ENCODE data around the gene F9.
"Not testable (repeated sequence)": the region's sequence is repeated elsewhere in the genome, so short reads cannot be mapped to it uniquely, and the experiment has no call there.

F9 gene

DNA sequence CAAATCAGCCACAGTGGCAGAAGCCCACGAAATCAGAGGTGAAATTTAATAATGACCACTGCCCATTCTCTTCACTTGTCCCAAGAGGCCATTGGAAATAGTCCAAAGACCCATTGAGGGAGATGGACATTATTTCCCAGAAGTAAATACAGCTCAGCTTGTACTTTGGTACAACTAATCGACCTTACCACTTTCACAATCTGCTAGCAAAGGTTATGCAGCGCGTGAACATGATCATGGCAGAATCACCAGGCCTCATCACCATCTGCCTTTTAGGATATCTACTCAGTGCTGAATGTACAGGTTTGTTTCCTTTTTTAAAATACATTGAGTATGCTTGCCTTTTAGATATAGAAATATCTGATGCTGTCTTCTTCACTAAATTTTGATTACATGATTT, at the start of gene F9:
F9 (plus strand) TSS at position 190 of the 400 bp plus-strand sequence; CDS start at position 216, 26 bp downstream.
- DNase-seq (ENCODE audit: low spot score): no peak

DNA sequence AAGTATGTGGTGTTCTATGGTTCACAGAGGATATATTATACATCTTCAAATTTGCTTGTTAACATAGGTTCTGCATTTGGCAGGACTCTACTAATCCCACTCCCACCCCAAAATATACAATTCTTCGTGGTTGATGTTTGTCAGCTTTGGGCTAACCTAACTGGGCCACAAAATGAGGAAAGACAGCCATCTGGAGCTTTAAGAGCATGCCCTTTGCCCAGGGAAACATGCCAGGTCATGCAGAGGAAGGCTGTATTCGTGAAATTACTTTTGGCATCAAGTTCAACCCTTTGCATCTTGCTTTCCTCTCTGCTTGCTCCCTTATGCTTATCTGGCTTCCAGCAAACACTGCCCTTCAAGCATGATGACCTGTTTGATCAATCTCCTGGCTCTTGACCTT, 46.8 kb upstream of the F9 start:
- no peak for DNase-seq (ENCODE audit: low spot score)

DNA sequence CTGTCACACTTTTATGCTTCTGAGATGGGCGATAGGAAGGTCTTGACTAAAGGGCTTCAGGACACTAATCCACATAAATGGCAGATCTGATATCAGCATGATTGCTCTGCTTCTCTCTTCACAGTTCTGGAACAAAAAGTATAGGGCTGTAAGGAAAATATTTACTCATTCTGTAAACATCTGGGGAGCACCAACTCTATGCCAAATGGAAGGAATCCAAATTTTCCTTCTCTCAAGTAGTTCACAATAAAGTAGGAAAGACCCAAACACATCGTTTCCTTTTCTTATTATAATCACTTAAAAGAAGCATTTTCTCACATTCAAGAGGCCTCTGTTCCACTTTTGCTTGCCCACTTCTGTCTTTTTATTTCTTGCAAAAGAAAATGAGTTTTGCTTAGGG, 45.9 kb upstream of the F9 start:
- DNase-seq (ENCODE audit: low spot score): no peak

DNA sequence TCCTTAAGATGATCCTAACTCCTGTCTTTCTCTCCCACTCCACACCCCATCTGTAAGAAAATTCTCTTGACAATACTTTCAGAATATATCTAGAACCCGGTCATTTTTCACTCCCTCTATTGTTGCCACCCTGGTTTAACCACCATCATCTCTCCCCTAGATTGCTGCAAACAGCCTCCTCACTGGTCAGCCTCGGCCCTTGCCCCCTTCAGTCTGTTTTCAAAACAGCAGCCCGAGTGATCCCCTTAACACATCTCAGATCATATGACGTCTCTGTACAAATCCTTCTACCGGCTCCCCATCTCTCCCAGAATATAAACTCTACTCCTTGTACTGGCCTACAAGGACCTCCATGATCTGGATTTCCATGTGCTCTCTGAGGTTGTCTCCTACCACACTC, 35.2 kb upstream of the F9 start:
- DNase-seq (ENCODE audit: low spot score): no peak

DNA sequence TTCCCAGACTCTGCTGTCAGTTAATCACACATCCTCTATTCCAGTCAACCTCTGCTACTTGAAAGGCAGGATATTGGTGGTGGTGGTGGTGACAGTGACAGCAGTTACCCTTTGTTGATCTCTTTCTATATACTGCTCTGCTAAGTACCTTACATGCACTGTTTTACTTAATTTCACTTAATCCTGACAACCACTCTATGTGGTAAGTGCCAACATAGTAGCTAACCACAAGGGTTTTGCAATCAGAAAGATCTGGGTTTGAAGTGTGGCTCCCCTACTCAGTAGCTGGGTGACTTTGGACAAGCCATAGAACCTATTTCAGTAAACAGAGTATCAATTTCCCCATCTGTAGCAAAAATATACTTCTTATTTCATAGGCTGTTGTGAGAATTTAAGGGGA, 24.2 kb upstream of the F9 start:
- no peak for DNase-seq (ENCODE audit: low spot score)

DNA sequence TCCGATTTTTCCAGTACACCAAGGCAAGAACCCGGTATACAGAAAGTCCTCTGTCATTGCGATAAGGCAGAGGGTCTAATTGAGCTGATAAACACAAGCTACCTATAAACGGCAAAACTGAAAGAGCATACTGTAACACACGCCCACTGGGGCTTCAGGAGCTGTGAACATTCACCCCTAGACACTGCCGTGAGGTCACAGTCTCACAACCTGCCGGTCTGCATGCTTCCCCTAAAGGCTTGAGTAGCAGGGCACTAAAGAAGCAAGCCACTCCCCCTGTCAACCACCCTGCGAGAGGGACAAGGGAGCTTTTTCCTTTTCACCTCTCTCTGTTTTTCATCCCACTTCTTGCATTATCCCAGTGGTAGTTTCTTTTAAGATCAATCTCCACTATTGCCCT, 22.4 kb upstream of the F9 start:
- DNase-seq (ENCODE audit: low spot score): no peak

DNA sequence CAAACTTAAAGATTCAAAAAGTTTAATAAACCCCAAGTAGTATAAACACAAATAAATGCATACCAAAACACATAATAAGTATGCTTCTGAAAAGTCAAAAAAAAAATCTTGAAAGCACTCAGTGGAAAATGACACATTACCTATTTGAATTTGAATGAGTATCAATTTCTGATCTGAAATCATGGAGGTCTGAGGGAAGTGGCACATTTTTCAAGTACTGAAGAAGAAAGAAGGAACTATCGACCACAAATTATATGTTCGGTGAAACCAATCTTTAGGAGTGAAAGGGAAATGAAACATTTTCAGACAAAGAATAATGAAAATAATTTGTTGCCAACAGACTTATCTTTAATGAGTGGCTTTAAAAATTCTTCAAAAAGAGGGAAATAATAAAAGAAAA, 12.1 kb upstream of the F9 start:
- no peak for DNase-seq (ENCODE audit: low spot score)

DNA sequence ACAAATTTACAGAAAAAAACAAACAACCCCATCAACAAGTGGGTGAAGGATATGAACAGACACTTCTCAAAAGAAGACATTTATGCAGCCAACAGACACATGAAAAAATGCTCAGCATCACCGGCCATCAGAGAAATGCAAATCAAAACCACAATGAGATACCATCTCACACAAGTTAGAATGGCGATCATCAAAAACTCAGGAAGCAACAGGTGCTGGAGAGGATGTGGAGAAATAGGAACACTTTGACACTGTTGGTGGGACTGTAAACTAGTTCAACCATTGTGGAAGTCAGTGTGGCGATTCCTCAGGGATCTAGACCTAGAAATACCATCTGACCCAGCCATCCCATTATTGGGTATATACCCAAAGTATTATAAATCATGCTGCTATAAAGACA, 1.7 kb upstream of the F9 start:
- not testable (repeated sequence) for DNase-seq (ENCODE audit: low spot score)

DNA sequence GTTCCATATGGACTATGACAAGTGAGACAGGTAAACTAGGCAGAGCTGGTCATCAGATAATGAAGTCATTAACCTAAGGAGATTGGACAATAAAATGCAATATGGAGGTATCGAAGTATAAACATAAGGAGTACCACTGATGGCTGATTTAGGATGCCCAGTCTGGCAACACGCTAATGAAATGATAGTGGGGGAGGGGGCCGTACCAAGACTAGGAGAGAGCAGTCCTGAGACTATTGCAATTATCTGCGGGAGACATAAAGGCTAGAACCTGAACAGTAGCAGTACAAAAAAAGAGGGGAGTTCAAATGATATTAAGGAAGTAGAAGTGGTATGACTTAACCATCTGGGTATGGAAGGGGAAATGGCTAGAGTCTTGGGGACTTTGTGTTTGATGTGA, 2.3 kb downstream of the F9 start:
- DNase-seq (ENCODE audit: low spot score): no peak

DNA sequence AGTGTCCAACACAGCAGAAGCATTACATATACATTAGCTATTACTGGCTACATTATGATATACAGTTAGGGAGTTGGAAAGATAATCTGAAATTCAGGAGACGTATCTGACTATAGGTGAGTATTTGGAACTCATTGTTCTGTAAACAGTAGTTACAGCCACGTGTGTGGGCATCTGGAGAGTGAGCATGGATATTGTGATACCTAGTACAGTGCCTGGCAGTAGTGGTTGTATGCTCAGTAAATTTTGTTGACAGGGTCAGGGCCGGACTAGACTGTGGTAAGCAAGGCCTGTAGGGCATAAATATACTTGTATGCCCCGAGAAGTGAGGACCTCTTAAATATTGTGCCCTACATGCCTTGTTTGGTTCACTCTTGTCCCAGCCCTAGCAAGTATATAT, 2.9 kb downstream of the F9 start:
- DNase-seq (ENCODE audit: low spot score): no peak

DNA sequence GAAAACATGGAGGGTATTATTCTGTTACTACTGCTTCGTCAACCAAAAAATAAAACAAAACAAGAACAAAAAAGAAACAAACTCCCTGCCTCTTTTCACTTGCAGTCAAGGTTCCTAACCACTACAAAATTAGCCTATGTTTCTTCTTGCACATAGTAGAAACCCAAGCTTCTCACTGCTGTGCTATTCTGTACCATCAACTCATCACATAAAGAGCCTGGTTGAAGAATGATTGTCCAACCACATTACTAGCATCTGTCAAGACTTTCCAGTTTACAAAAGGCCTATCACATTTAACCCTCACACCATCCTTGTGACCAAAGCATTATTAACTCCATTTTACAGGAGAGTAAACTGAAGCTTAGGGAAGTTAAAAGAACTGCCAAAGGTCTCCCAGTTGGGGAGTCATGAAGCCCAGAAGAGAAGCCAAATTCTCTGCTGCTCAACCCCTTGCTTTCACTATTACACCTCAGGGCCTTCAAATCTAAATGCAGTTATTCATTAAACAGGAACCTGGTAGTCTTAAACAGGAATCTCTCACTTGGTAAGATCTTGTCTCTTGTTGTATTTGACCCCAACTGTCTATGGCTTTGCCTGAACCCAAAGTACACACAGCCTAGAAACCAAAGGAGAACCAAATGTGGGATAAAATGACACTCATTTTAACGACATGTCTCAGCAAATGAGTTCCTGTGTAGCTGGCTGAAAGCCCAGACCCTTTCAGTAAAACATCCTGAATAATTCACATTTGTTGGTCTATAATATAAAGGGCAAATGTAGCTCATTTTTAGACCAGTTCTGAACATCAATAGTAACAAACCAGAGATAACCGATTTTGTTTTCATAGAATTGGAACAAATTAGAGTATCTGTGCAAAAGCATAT, 8.6 kb downstream of the F9 start:
- DNase-seq (ENCODE audit: low spot score): no peak

DNA sequence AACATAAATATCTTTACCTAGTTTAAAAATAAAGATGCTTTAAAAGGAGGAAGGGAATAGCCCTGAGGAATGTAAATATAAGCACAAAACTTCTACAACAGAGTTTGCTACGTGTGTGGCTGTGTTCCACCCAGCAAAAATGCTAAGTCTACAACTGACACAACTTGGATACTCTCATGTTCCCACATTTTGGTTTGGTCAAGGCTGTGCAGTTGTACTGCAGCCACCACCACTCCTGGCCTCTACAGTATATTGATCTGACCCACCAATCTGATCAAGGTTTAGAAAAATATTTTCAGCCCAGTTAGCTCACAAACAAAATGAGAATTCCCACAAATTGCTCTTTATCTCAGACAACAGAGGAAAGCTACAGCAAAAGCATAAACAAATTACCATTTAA, 12.1 kb downstream of the F9 start:
- no peak for DNase-seq (ENCODE audit: low spot score)

DNA sequence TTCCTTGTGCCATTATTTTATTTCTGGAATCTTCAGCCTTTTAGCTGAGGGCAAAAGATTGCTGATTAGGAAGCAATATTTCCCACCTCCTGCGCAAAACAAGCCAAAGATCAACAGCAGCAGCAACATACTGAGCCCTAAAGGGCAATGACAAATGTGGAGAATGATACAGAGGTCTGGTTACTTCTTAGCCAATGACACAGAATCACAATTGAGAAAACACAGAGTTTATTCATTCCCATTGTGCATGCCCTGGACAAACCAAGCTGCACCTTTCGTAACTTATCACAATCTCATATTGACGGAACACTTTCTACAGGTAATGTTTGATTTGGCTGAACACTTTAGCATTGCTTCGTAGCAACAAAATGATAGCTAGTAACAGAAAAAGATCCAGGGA, 13.4 kb downstream of the F9 start:
- no peak for DNase-seq (ENCODE audit: low spot score)

DNA sequence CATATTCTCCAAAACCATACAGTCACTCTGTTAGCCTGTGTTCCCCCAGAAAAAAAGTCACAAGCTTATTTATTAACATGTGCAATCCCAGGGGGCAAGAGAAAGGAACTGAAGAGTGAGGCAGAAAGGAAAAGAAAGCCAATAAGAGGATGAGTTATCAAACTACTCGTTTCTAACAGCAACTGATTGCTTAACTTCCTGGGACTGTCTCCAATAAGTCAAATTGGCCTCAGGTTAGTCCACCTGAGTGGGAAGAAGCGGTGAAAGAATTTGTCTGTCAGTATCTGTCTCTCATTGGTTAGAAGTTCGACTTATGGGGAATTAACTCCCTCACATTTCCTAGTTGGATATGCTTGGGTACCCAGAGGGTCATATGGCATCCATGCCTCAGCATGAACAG, 14.1 kb downstream of the F9 start:
- DNase-seq (ENCODE audit: low spot score): no peak

DNA sequence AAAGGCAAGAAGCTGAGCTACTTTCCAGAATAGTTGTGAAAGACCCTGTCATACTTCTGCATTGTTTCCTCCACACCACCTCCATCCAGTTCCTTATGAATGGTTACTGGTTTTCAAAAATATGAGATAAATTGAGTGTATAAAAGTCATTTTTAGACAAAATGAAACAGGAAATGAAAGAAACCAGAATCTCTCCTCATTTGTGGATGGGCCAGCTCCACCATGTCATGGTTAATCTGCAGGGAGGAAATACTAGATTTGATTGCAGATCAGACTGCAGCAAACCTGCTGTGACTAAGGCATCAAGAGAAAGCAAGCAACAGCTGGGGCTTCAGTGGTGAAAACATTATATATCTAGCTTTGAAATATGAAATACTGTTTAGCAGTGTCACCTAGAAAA, 23.8 kb downstream of the F9 start:
- DNase-seq (ENCODE audit: low spot score): no peak

DNA sequence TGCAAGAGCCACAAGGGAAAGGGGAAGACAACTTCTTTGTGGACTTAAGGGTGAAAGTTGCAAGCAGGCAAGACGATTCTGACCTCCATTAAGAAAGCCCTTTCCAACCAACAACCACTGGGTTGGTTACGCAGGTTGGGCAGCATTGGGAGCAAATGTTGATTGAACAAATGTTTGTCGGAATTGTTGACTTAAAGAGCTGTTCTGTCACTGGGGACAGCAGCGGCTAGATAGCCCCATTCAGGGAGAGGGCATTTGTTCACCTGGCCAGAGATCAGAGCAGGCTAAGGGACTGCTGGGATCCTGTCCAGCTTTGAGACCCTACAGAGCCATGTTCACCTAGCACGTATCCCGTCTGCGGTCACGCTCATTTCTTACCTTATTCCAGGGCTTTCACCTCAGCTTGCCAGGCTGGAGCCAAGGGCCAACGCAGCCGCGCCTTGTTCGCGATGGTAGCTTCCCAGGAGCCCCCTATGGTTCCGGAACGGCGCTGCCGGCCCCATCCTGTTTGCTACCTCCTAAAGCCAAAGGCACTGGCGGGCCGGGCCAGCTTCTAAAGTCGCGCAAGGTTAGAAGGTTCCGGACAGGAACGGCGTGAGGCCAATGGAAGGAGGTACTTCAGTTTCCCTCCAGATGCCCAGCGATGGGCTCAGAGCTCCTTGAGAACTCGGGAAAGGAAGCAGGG, 24.6 kb downstream of the F9 start:
- no peak for DNase-seq (ENCODE audit: low spot score)

DNA sequence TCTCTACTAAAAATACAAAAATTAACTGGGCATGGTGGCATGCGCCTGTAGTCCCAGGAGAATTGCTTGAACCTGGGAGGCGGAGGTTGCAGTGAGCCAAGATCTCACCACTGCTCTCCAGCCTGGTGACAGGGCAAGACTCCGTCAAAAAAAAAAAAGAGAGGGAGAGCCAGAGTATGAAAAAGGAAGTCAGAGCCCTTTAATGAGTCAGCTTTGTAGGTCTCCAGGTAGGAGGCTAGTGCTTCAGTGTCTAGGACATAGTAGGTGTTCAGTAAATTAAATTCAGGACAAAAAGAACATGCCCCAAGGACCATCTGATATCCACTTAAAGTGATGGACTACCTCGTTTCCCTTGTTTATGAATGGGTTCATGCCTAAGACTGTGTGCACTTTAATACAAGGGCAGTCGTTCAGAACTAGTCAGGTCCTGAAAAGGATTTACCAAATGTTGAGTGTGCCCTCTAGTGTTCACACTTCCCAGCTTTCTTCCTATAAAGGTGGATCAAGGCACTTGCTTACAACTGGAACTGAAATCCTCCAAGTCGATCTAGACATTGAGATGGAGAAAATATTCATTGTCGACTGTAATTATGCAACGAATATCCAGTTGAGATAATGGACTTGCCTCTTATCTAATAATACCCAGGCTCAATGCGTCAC, 29.0 kb downstream of the F9 start:
- no peak for DNase-seq (ENCODE audit: low spot score)

DNA sequence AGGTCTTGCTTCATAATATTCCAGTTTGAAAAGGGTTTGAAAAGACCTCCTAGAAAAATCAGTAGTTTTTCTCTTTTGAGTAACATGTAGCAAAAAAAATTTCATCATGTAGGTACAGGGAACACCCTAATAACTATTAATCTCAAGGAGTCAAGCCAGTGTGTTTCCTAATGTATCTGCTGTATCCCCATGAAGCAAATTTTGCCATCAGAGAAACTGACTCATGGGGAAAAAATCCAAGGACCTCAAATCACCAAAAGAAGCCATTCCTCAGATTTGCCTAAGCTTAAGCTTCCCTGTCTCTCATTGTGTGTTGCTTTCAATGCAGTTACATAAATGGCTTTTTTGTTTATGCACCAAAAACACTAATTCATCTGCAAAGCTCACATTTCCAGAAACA, 29.7 kb downstream of the F9 start:
- no peak for DNase-seq (ENCODE audit: low spot score)

DNA sequence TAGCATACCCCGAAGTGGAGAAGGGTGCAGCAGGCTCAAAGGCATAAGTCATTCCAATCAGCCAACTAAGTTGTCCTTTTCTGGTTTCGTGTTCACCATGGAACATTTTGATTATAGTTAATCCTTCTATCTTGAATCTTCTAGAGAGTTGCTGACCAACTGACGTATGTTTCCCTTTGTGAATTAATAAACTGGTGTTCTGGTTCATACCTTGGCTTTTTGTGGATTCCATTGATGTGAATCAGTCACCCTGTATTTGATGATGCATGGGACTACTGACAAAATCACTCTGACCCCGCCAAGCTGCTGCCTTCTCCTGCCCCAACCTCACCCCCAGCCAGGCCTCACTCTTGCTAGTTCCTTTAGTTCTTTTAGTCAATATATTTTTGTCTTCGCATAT, 32.7 kb downstream of the F9 start:
- no peak for DNase-seq (ENCODE audit: low spot score)

DNA sequence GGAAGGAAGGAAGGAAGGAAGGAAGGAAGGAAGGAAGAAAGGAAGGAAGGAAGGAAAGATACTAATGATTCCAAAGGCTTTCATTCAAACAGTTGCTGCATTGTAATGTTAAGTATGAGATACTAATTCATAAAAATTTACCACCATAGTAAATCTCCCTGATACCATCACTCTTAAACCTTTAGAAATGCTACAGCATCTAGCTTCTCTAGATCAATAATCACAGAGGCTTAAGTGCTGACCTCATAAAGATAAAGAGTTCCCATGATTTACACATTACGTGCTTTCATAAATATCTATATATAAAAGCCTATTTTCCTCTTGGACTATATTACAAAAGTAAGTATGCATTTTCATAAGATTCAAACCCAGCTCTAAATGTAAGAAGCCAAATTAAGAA, 36.4 kb downstream of the F9 start:
- no peak for DNase-seq (ENCODE audit: low spot score)

DNA sequence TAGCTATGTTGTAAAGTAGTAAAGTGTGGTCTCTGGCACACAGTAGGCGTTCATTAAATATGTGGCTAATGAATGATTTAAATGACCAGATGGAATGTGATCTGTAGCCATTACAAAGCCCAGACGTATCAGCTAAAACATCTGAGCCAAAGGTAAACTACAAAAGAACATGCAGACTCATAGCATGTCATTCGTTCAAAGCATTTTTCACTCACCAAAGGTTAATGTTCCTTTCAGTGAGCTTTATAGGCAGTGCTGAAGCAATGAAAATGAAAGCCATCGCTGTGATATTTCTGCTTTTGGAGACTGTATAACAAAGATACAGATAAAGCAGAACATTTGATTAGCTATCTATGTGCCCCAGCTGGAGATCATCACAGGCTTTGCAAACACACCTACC, 50.5 kb downstream of the F9 start:
- no peak for DNase-seq (ENCODE audit: low spot score)

DNA sequence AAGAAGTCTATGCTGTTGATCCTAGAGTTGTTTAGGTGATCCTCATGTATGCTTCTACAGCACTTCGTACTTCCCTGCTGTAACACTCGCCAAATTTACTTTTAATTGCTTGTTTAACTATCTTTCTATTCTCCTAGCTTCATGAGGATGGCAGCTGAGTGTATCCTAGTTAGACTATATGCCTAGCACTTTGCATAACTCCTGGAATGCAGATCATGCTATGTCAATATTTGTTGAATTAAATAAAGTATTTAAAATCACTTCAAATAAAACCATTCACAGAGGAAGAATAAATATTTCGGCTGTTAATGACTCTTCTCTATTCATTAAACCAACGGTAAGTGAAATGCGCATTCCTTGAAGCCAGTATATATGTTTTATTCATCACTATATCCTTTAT, 55.1 kb downstream of the F9 start:
- no peak for DNase-seq (ENCODE audit: low spot score)

DNA sequence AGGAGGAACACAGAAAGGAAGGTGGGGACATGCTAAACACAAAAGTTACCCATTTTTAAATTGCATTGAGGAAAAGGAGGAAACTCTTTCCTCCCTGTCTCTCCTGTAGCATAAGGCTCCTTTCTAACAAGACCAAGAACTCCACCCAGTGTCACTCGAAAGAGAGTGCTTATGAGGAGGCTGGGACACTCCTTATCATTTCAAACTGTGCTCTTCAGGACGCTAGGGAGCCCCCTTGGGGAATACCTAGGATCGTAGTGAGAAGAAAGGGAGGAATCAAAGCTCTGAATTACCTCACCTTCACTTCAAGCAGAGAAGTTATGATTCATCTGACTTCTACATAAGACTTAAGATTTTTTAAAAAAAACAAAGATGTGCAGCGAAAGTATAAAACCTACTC, 65.5 kb downstream of the F9 start:
- DNase-seq (ENCODE audit: low spot score): no peak

All from left forelimb (tissue), 1 donor.